Liver (tissue), 3 donors: ENCODE data around the gene AFF4.

Experiments used
- EGR1 ChIP-seq, 2 donors: IDR thresholded peaks; 2 replicates each; pipeline ENCODE4 v1.6.1; 2016 to 2018; ENCODE audit warnings: antibody characterized with exemption in 2 of 2, low read depth in 2 of 2
- GABPA ChIP-seq, 2 donors: IDR thresholded peaks in 1 of 2; conservative IDR thresholded peaks in 1 of 2; 2 replicates each; pipeline ENCODE4 v1.6.1; 2016; ENCODE audit warnings: antibody characterized with exemption in 2 of 2, mild to moderate bottlenecking in 1 of 2, moderate library complexity in 1 of 2
- HNF4A ChIP-seq, 2 donors: conservative IDR thresholded peaks; 2 replicates each; pipeline ENCODE4 v1.6.1; 2016; ENCODE audit warnings: antibody characterized with exemption in 2 of 2, mild to moderate bottlenecking in 2 of 2
- RAD21 ChIP-seq, 2 donors: IDR thresholded peaks; 2 replicates each; pipeline ENCODE4 v1.6.1; 2016; ENCODE audit warnings: antibody characterized with exemption in 2 of 2, mild to moderate bottlenecking in 2 of 2
- TAF1 ChIP-seq: conservative IDR thresholded peaks from 2 replicates; pipeline ENCODE4 v1.6.1; 2016; ENCODE audit warnings: antibody characterized with exemption, mild to moderate bottlenecking
- TF ChIP-seq, protein P1 (sequence below): fragments of 150-350 bp; IDR thresholded peaks from 2 replicates; pipeline ENCODE4 v1.5.1; 2017; ENCODE audit warnings: improper control_type of control experiment, low read depth, low read length; ENCODE audit not compliant: missing input control
- TF ChIP-seq, protein P2 (sequence below): IDR thresholded peaks from 2 replicates; pipeline ENCODE4 v1.6.1; 2016; ENCODE audit warnings: antibody characterized with exemption
- donor health status: healthy.
- donor health status: healthy.

DNA sequence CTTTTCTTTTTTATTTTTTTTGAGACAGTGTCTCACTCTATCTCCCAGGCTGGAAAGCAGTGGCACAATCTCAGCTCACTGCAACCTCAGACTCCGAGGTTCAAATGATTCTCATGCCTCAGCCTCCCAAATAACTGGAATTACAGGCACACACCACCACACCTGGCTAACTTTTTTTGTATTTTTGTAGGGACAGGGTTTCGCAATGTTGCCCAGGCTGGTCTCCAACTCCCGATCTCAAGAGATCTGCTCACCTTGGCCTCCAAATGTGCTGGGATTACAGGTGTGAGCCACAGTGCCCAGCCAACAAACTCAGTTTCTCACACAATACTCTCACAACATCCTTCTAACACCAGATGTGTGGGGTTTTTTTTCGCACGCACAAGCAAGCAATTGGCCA, 22.1 kb downstream of the AFF4 start:
- TF ChIP-seq TAF1 (no peak), RAD21 (IDR thresholded peaks at IDR 0.05) (no peak), EGR1 (IDR thresholded peaks at IDR 0.05; ENCODE audit: low read depth in 2 of 2) (no peak), GABPA (IDR thresholded peaks at IDR 0.05 in 1 of 2, conservative IDR thresholded peaks at IDR 0.05 in 1 of 2) (no peak), HNF4A (conservative IDR thresholded peaks at IDR 0.05) (no peak)
- TF ChIP-seq, protein P1, sequence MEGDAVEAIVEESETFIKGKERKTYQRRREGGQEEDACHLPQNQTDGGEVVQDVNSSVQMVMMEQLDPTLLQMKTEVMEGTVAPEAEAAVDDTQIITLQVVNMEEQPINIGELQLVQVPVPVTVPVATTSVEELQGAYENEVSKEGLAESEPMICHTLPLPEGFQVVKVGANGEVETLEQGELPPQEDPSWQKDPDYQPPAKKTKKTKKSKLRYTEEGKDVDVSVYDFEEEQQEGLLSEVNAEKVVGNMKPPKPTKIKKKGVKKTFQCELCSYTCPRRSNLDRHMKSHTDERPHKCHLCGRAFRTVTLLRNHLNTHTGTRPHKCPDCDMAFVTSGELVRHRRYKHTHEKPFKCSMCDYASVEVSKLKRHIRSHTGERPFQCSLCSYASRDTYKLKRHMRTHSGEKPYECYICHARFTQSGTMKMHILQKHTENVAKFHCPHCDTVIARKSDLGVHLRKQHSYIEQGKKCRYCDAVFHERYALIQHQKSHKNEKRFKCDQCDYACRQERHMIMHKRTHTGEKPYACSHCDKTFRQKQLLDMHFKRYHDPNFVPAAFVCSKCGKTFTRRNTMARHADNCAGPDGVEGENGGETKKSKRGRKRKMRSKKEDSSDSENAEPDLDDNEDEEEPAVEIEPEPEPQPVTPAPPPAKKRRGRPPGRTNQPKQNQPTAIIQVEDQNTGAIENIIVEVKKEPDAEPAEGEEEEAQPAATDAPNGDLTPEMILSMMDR: no peak
- TF ChIP-seq, protein P2, sequence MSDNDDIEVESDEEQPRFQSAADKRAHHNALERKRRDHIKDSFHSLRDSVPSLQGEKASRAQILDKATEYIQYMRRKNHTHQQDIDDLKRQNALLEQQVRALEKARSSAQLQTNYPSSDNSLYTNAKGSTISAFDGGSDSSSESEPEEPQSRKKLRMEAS: no peak
